Globus pallidus (tissue), 1 donor: ENCODE results near the gene RNF152.

Experiments used
- DNase-seq: peaks from one replicate; pipeline ENCODE4 v3.0.0-alpha.2; 2015; ENCODE audit warnings: low spot score

Gene RNF152

DNA sequence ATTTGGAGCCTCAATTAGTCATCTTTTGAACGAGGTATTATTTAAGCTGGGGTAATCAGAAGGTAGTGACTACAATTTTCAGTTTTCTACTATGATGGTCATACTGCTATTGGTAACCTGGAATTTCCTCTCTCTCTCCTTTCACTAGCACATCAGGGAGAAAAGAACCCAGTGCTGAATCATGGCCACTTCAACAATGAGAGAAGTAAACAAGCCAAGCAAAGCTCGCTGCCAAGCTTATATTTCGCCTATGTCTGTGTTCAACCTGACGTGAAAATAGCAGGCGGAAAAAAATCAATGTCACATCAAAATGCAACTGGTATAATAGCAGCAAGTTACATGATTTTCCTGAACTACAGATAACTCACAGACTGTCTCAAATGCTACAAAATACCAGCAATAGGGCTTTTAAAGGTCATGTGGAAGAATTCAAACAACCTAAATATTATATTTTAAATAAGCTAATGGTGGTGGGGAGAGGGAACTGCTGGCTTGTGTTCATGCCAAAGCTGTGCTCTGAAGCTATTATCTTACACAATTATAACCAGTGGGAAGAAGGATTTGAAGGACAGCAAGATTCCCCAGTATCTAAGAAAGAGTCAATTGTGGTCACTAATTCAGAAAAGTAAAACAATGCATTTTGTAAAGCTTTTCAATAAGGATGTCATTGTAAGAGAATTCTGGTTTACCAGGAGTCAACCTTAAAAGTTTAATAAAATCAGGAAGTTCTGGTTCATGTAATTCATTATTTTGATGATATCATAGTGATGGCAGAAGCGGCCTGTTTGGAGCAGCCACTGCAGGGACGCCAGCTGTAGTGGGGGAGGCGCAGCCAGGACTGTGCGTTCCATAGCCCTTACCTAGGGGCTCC lies 38.0 kb downstream of the RNF152 start:
- DNase-seq, result peak; percentile 23

GRCh38 chr18:61853855-61854254 lies 39.0 kb downstream of the RNF152 start:
- DNase-seq, result no peak

- no peak for DNase-seq
Measured at GRCh38 chr18:61852496-61852895, 40.3 kb downstream of the RNF152 start.

GRCh38 chr18:61851940-61852451 lies 40.8 kb downstream of the RNF152 start:
- no peak for DNase-seq

DNA sequence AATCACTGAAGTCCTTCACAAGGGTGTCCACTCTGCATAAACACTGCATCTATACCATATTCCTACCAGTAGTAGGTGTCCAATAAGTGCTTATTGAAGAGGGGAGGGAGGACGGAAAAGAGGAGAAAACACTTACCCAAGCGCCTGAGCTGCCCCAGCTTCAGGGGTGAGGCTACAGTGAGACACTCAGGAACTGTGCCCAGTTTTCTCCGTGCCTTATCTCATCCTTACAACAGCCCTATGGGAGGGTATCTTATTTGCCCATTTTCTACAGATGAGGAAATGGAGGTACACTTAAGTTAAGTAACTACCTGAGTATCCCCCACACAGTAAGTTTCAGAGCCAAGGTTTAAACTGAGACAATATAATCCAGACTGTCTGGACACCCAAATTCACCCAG lies 41.5 kb downstream of the RNF152 start:
- DNase-seq, result no peak

- DNase-seq, result no peak
Measured at GRCh38 chr18:61850756-61851155, 42.1 kb downstream of the RNF152 start.

- DNase-seq, result no peak
Measured at GRCh38 chr18:61847164-61847791, 45.5 kb downstream of the RNF152 start.

- no peak for DNase-seq
Measured at GRCh38 chr18:61845197-61845596, 47.6 kb downstream of the RNF152 start.

- DNase-seq, result no peak
Measured at GRCh38 chr18:61844726-61845125, 48.1 kb downstream of the RNF152 start.

- peak; percentile 67 for DNase-seq
Measured at GRCh38 chr18:61842146-61842545, 50.7 kb downstream of the RNF152 start.

GRCh38 chr18:61841706-61842105 lies 51.1 kb downstream of the RNF152 start:
- no peak for DNase-seq

DNA sequence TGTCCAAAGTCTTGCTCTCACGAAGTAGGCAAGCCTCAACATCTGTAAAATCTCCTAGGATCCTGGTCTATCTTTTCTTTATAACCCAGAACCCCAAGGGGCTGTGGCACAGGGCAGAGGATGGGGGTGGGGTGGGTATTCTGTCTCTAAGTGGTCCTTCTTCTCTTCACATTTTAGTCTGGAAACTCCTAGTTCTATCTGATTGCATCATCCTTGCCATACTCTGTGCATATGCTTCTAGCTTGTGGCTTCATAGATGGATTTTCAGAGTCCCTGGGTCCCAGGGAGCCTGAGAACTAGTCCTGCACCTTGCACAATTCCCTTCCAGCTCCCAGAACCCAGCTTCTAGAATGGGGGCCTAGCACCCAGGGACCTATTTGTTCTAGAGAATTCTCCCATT lies 52.5 kb downstream of the RNF152 start:
- no peak for DNase-seq

GRCh38 chr18:61838521-61838920 lies 54.3 kb downstream of the RNF152 start:
- DNase-seq, result no peak

DNA sequence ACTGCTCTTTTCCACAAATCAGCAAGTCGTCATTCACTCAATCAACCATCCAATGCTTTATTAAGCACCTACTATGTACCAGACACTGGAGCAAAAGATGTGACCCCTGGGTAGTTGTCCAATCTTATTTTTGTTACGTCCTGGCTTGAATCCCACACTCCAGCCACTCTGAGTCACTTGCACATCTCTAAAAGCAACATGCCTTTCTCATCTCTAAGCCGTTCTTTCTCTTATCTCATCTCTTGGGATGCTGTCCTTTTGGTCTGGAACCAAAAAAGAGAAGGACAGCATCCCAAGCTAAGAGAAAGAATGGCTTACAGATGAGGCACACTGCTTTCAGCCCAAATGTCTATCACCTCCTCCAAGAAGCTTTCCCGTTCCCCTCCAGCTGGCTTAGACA lies 58.8 kb downstream of the RNF152 start:
- DNase-seq, result no peak

- DNase-seq, result no peak
Measured at GRCh38 chr18:61833387-61833786, 59.4 kb downstream of the RNF152 start.

GRCh38 chr18:61832858-61833257 lies 59.9 kb downstream of the RNF152 start:
- no peak for DNase-seq

DNA sequence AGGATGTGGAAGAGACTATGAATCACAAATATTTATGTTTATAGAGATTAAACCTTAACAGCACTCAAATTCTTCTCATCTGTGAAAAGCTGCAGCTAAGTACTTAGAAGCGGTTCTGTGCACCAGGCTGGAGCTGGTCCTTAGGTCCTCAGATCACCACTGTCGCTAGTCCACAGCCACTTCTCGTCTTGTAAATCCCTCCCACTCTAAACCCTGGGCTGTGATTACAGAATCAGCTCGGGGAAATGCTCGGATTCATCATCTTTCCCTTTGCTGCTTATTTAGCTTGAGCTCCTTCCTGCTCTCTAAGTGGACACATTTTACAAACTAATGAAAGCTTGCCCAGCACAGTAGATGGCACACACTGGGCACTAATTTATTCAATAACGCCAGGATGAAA lies 61.7 kb downstream of the RNF152 start:
- no peak for DNase-seq

DNA sequence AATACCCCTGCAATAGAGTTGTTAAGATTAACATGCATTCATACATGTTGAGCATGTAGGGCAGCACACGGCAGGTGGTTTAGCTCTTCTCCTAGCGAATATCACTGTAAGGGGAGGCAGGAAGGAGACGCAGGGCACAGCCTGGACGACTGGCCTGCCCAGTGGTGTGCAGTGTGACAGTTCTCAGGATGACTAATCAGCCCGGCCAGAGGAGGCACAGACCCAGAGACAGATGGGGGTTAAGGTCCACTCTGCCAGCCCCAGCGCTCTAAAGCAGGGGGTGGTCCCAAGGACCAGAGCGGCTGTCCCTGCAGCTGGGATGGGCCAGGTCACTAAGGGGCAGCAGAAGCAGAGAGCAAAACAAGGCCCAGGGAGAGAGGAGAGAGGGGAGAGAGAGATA lies 63.7 kb downstream of the RNF152 start:
- no peak for DNase-seq

DNA sequence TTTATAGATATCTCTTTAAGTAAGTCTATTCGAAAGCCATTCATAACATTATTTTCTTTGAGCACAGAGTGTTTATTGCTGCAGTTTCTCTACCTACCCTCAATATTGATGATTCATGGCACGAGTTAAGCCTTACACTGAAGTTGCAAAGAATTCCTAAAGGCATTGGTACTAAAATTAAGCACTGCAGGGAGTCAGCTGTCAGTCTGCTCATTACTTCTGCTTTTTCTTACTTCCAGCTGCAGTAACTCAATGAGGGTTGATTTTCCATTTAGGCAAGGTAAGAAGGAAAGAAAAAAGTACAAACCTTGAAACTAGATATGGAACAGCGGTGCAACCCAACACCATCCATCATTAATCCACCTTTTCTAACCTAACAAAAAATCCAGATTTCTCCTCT lies 65.2 kb downstream of the RNF152 start:
- no peak for DNase-seq

DNA sequence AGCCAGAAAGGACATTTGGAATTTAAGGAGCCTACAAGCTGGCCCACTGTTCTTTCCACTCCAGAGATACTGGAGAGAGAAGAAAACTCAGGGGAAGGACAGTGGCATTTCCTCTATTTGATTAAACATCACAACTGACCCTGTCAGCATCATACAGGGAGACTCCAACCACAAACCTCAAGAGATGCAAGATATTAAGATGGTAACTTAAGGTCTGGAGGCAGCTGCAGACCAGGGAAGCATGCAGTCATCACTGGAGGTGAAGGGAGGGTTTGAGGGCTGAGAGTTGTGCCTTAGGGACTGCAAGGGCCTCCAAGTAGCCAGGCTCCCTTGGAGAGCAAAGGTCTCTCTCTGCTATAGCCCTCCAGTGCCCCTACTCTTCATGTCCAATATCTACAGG lies 67.4 kb downstream of the RNF152 start:
- DNase-seq, result no peak

- DNase-seq, result no peak
Measured at GRCh38 chr18:61824733-61825363, 68.0 kb downstream of the RNF152 start.

GRCh38 chr18:61823595-61823994 lies 69.2 kb downstream of the RNF152 start:
- no peak for DNase-seq

GRCh38 chr18:61822879-61823278 lies 69.9 kb downstream of the RNF152 start:
- DNase-seq, result no peak
